ENCODE data around the gene NR1H3. TPM values are rescaled to one million over a fixed set of nuclear protein-coding genes. Genes with fewer than 3 reads are reported as not detected.
A peak's percentile ranks its signal among the peaks of the same experiment; 100 is the strongest.

NR1H3 gene
- total RNA-seq, 3 donors from 2014 or later (not counting 1 experiment from before 2014, with no cell fraction given) = 11.3 to 26.0 (median 13.5) TPM

- no peaks in the 10 kb centered on the region for H3K36me3 Mint-ChIP-seq
- Histone ChIP-seq H3K4me1 (ENCODE audit: control insufficient read depth, insufficient read depth, low read length) (peaks cover 54% of the 10 kb centered on the region), H3K36me3 (ENCODE audit: control insufficient read depth, insufficient read depth, low read length) (no peaks in the 10 kb centered on the region), H3K4me3 (ENCODE audit: low read length) (no peak overlapping the region), H3K27me3 (ENCODE audit: control insufficient read depth, insufficient read depth, low read length) (no peaks in the 10 kb centered on the region), H3K27ac (ENCODE audit: low read length) (no peak overlapping the region), H3K9me3 (ENCODE audit: control insufficient read depth, insufficient read depth, low read length) (no peaks in the 10 kb centered on the region)
- no peaks in the 10 kb centered on the region for H3K9me3 Mint-ChIP-seq
- intact Hi-C loops (cut with micrococcal nuclease) = no loop called here
- peak overlapping the region; percentile 92 for H3K4me3 Mint-ChIP-seq
- ATAC-seq (no peak), DNase-seq (no peak)
- WGBS (ENCODE audit: insufficient coverage) = 80% methylated on average over 6 of the region's 6 CpGs
- peaks cover 45 to 52% of the 10 kb centered on the region in 2 donors for H3K4me1 Mint-ChIP-seq
- TF ChIP-seq CTCF (IDR thresholded peaks at IDR 0.05) = no peak
- no peaks in the 10 kb centered on the region for H3K27me3 Mint-ChIP-seq (ENCODE audit: low read depth in 2 of 2)
- H3K27ac Mint-ChIP-seq = peak overlapping the region; percentile 76 to 87
Observed at GRCh38 chr11:47267876-47268275, 10.1 kb downstream of the NR1H3 start.

GRCh38 chr11:47268448-47269001 is 10.7 kb downstream of the NR1H3 start:
- H3K36me3 Mint-ChIP-seq = no peaks in the 10 kb centered on the region
- Histone ChIP-seq H3K27ac (ENCODE audit: low read length) (peak overlapping the region; percentile 94), H3K9me3 (ENCODE audit: control insufficient read depth, insufficient read depth, low read length) (no peaks in the 10 kb centered on the region), H3K4me1 (ENCODE audit: control insufficient read depth, insufficient read depth, low read length) (peaks cover 54% of the 10 kb centered on the region), H3K27me3 (ENCODE audit: control insufficient read depth, insufficient read depth, low read length) (no peaks in the 10 kb centered on the region), H3K36me3 (ENCODE audit: control insufficient read depth, insufficient read depth, low read length) (no peaks in the 10 kb centered on the region), H3K4me3 (ENCODE audit: low read length) (peak overlapping the region; percentile 58)
- no peaks in the 10 kb centered on the region for H3K27me3 Mint-ChIP-seq (ENCODE audit: low read depth in 2 of 2)
- WGBS (ENCODE audit: insufficient coverage) = 40% methylated on average over 13 of the region's 13 CpGs
- intact Hi-C loops (cut with micrococcal nuclease) = loop anchor here (1.0 kb wide), 1 partner anchor 20 kb away; the partner anchor contains the start of gene ACP2
- peak overlapping the region; percentile 92 for H3K4me3 Mint-ChIP-seq
- H3K4me1 Mint-ChIP-seq = peaks cover 49 to 53% of the 10 kb centered on the region in 2 donors
- no peak for TF ChIP-seq CTCF (IDR thresholded peaks at IDR 0.05)
- peak overlapping the region; percentile 76 to 87 for H3K27ac Mint-ChIP-seq
- DNase-seq = no peak
- no peak for ATAC-seq
- H3K9me3 Mint-ChIP-seq = no peaks in the 10 kb centered on the region

- Mint-ChIP-seq H3K4me3 (peak overlapping the region; percentile 92), H3K27ac (peak overlapping the region; percentile 76 to 87), H3K27me3 (ENCODE audit: low read depth in 2 of 2) (no peaks in the 10 kb centered on the region), H3K9me3 (no peaks in the 10 kb centered on the region), H3K36me3 (no peaks in the 10 kb centered on the region), H3K4me1 (peaks cover 54 to 56% of the 10 kb centered on the region in 2 donors)
- DNase-seq = peak; percentile 79 to 91
- Histone ChIP-seq H3K27me3 (ENCODE audit: control insufficient read depth, insufficient read depth, low read length) (no peaks in the 10 kb centered on the region), H3K27ac (ENCODE audit: low read length) (peak overlapping the region; percentile 94), H3K9me3 (ENCODE audit: control insufficient read depth, insufficient read depth, low read length) (no peaks in the 10 kb centered on the region), H3K4me1 (ENCODE audit: control insufficient read depth, insufficient read depth, low read length) (peaks cover 54% of the 10 kb centered on the region), H3K36me3 (ENCODE audit: control insufficient read depth, insufficient read depth, low read length) (peaks cover 2% of the 10 kb centered on the region), H3K4me3 (ENCODE audit: low read length) (peak overlapping the region; percentile 58)
- intact Hi-C loops (cut with micrococcal nuclease) = loop anchor here (1.0 kb wide), 1 partner anchor 21 kb away; the partner anchor contains the start of gene ACP2
- TF ChIP-seq CTCF (IDR thresholded peaks at IDR 0.05) = no peak
- ATAC-seq = peak; percentile 54 to 82 (median 68)
- WGBS (ENCODE audit: insufficient coverage) = 0% methylated on average over 52 of the region's 52 CpGs
Observed at GRCh38 chr11:47269002-47269828, 11.4 kb downstream of the NR1H3 start.
